Stimulated activated CD4-positive, alpha-beta T cell treated with anti-CD3 and anti-CD28 coated beads, Interleukin-2, amount 100 ng/mL, for 4 hours (primary cell): ENCODE results near the gene TMEM150A.
"Not testable (repeated sequence)": the region's sequence is repeated elsewhere in the genome, so short reads cannot be mapped to it uniquely, and the experiment has no call there.

ENCODE experiments used
- DNase-seq: peaks from one replicate; pipeline ENCODE4 v3.0.0-alpha.2; 2020; ENCODE audit warnings: low read depth

The TMEM150A gene

GRCh38 chr2:85611705-85612587, 9.4 kb upstream of the TMEM150A start, which contains the start of gene C2orf68:
C2orf68 (minus strand) TSS chr2:85612066; CDS start chr2:85611984, 82 bp downstream.
- DNase-seq, result peak; percentile 71

GRCh38 chr2:85611217-85611704, 8.8 kb upstream of the TMEM150A start:
- no peak for DNase-seq

GRCh38 chr2:85607268-85608215, 5.0 kb upstream of the TMEM150A start:
- DNase-seq, result no peak

GRCh38 chr2:85606116-85606455, 3.6 kb upstream of the TMEM150A start:
- no peak for DNase-seq

GRCh38 chr2:85605406-85606115, 3.1 kb upstream of the TMEM150A start:
- no peak for DNase-seq

- no peak for DNase-seq
Measured at GRCh38 chr2:85604568-85605339, 2.3 kb upstream of the TMEM150A start.

- DNase-seq, result not testable (repeated sequence)
Measured at GRCh38 chr2:85604133-85604444, 1.6 kb upstream of the TMEM150A start.

GRCh38 chr2:85601771-85602475, 575 bp downstream of the TMEM150A start:
- DNase-seq, result no peak

GRCh38 chr2:85600951-85601770, 1.3 kb downstream of the TMEM150A start:
- no peak for DNase-seq

- no peak for DNase-seq
Measured at GRCh38 chr2:85600235-85600575, 2.3 kb downstream of the TMEM150A start.

GRCh38 chr2:85599468-85600234, 2.8 kb downstream of the TMEM150A start:
- no peak for DNase-seq

- no peak for DNase-seq
Measured at GRCh38 chr2:85598594-85599340, 3.7 kb downstream of the TMEM150A start.

- no peak for DNase-seq
Measured at GRCh38 chr2:85597241-85597640, 5.3 kb downstream of the TMEM150A start.

GRCh38 chr2:85596486-85597143, 5.9 kb downstream of the TMEM150A start:
- no peak for DNase-seq

- no peak for DNase-seq
Measured at GRCh38 chr2:85596026-85596333, 6.5 kb downstream of the TMEM150A start.

- peak; percentile 84 for DNase-seq
Measured at GRCh38 chr2:85595301-85596025, 7.0 kb downstream of the TMEM150A start, which contains the start of gene RNF181. RNF181 (plus strand) TSS chr2:85595745; CDS start chr2:85595764, 19 bp downstream.

- no peak for DNase-seq
Measured at GRCh38 chr2:85594715-85595300, 7.7 kb downstream of the TMEM150A start.
